Measurements from ENCODE around the gene USP17L27.
"Not testable (repeated sequence)": the region's sequence is repeated elsewhere in the genome, so short reads cannot be mapped to it uniquely, and the experiment has no call there.

DNA sequence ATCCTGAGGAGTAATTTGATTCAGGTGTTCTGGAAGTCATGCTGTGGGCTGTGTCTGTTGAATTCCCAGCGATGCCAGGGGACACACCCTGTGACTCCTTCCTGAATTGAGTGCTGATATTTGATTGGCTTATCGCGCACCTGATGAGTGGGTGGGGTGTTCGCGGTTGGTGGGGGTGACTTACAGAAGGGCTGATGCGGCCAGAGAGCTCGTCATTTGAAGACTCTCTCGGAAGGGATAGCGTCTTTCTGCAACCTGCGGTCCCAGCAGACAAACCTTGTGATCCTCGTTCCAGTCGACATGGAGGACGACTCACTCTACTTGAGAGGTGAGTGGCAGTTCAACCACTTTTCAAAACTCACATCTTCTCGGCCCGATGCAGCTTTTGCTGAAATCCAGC lies at the start of gene USP17L27:
- not testable (repeated sequence) for TF ChIP-seq EGR1 (IDR thresholded peaks at IDR 0.05; ENCODE audit: borderline replicate concordance, low read depth, low read length); TAF7 (optimal IDR thresholded peaks at IDR 0.05; ENCODE audit: borderline replicate concordance, low read depth, low read length); CBX8 (IDR thresholded peaks at IDR 0.05; ENCODE audit: borderline replicate concordance, low read depth, low read length); CTCF (IDR thresholded peaks at IDR 0.05; ENCODE audit: control extremely low read depth in 1 of 3, insufficient read depth in 1 of 3, low read depth in 1 of 3, low read length in 3 of 3); RXRA (IDR thresholded peaks at IDR 0.05; ENCODE audit: insufficient read depth, low read depth, low read length); CEBPB (IDR thresholded peaks at IDR 0.05; ENCODE audit: low read depth, low read length); RFX5 (IDR thresholded peaks at IDR 0.05; ENCODE audit: borderline replicate concordance, low read depth, low read length); JUND (IDR thresholded peaks at IDR 0.05; ENCODE audit: low read length)

Measured in H1 (cell line).